Trophoblast cell (in vitro differentiated cells and primary cell): Measurements from ENCODE around the gene HCRTR1.

ENCODE experiments used
- DNase-seq, 2 donors: peaks; one replicate each; pipeline ENCODE4 v3.0.0-alpha.2; 2016
- H2AFZ ChIP-seq: 2 replicates; pipeline ENCODE4 v1.6.1; 2013; ENCODE audit warnings: low read length, moderate library complexity, mild to moderate bottlenecking; ENCODE audit not compliant: insufficient read depth, poor library complexity
- H2AK5ac ChIP-seq: 2 replicates; pipeline ENCODE4 v1.6.1; 2013; ENCODE audit warnings: mild to moderate bottlenecking, low read length
- H2BK120ac ChIP-seq: 2 replicates; pipeline ENCODE4 v1.6.1; 2013; ENCODE audit warnings: low read length, mild to moderate bottlenecking, moderate library complexity; ENCODE audit not compliant: insufficient read depth, poor library complexity
- H2BK12ac ChIP-seq: 2 replicates; pipeline ENCODE4 v1.6.1; 2013; ENCODE audit warnings: mild to moderate bottlenecking, low read length, moderate library complexity
- H2BK5ac ChIP-seq: 2 replicates; pipeline ENCODE4 v1.6.1; 2013; ENCODE audit warnings: low read length, low read depth, moderate library complexity, mild to moderate bottlenecking; ENCODE audit not compliant: poor library complexity
- H3K14ac ChIP-seq: 2 replicates; pipeline ENCODE4 v1.6.1; 2013; ENCODE audit warnings: mild to moderate bottlenecking, low read length
- H3K18ac ChIP-seq: 2 replicates; pipeline ENCODE4 v1.6.1; 2013; ENCODE audit warnings: mild to moderate bottlenecking, low read length
- H3K23ac ChIP-seq: 2 replicates; pipeline ENCODE4 v1.6.1; 2013; ENCODE audit warnings: low read length
- H3K27ac ChIP-seq: 2 replicates; pipeline ENCODE4 v1.5.1; 2013; ENCODE audit warnings: low read depth, mild to moderate bottlenecking, inconsistent platforms, low read length, moderate library complexity
- H3K27me3 ChIP-seq: 2 replicates; pipeline ENCODE4 v1.6.1; 2013; ENCODE audit warnings: inconsistent platforms, mild to moderate bottlenecking, low read length, moderate library complexity; ENCODE audit not compliant: insufficient read depth
- H3K36me3 ChIP-seq, 2 experiments: 1 replicate in 1 of 2; 2 replicates in 1 of 2; pipeline ENCODE4 v1.6.1; 2013; ENCODE audit warnings: low read length in 2 of 2, mild to moderate bottlenecking in 2 of 2, moderate library complexity in 1 of 2; ENCODE audit not compliant: insufficient read depth in 2 of 2, control insufficient read depth in 1 of 2
- H3K4ac ChIP-seq: 2 replicates; pipeline ENCODE4 v1.6.1; 2013; ENCODE audit warnings: low read depth, mild to moderate bottlenecking, low read length, moderate library complexity
- H3K4me1 ChIP-seq, 2 experiments: 1 replicate in 1 of 2; 2 replicates in 1 of 2; pipeline ENCODE4 v1.6.1; 2013; ENCODE audit warnings: low read length in 2 of 2, mild to moderate bottlenecking in 2 of 2, moderate library complexity in 1 of 2; ENCODE audit not compliant: insufficient read depth in 2 of 2, control insufficient read depth in 1 of 2
- H3K4me2 ChIP-seq: 2 replicates; pipeline ENCODE4 v1.6.1; 2013; ENCODE audit warnings: inconsistent platforms, mild to moderate bottlenecking, low read length, moderate library complexity
- H3K4me3 ChIP-seq: 2 replicates; pipeline ENCODE4 v1.5.1; 2013; ENCODE audit warnings: mild to moderate bottlenecking, low read depth, low read length, inconsistent platforms
- H3K79me1 ChIP-seq: one replicate; pipeline ENCODE4 v1.6.1; 2013; ENCODE audit warnings: low read length
- H3K79me2 ChIP-seq: 2 replicates; pipeline ENCODE4 v1.6.1; 2013; ENCODE audit warnings: low read length, mild to moderate bottlenecking; ENCODE audit not compliant: control insufficient read depth, insufficient read depth, poor library complexity
- H3K9ac ChIP-seq: 2 replicates; pipeline ENCODE4 v1.6.1; 2013; ENCODE audit warnings: mild to moderate bottlenecking, low read length
- H3K9me3 ChIP-seq: 2 replicates; pipeline ENCODE4 v1.6.1; 2013; ENCODE audit warnings: low read depth, mild to moderate bottlenecking, control low read depth, inconsistent platforms, low read length; ENCODE audit not compliant: insufficient read depth
- H4K12ac ChIP-seq: 2 replicates; pipeline ENCODE4 v1.6.1; 2013; ENCODE audit warnings: low read depth, mild to moderate bottlenecking, low read length, moderate library complexity
- H4K8ac ChIP-seq: 2 replicates; pipeline ENCODE4 v1.6.1; 2013; ENCODE audit warnings: low read depth, mild to moderate bottlenecking, low read length, moderate library complexity
- H4K91ac ChIP-seq: one replicate; pipeline ENCODE4 v1.6.1; 2013; ENCODE audit warnings: low read depth, mild to moderate bottlenecking, low read length, moderate library complexity
- WGBS: extraction: QIAGEN DNeasy Blood & Tissue Kit; methylation state at CpG from one replicate; pipeline ENCODE4 v1.1.7; 2013; ENCODE audit warnings: missing lambda C conversion rate; ENCODE audit not compliant: insufficient read length, insufficient coverage; ENCODE audit errors: extremely low coverage; 5-methylcytosine and 5-hydroxymethylcytosine counted together

HCRTR1 gene

GRCh38 chr1:31591425-31592093 lies 25.9 kb upstream of the HCRTR1 start:
- peak overlapping the region; percentile 76 for H2BK120ac ChIP-seq
- DNase-seq: no peak
- peak overlapping the region; percentile 71 for H2BK5ac ChIP-seq
- peak overlapping the region; percentile 49 for H3K18ac ChIP-seq
- H3K4me3 ChIP-seq: no peak overlapping the region
- H3K4me2 ChIP-seq: no peak overlapping the region
- H3K9me3 ChIP-seq: no peaks in the 10 kb centered on the region
- peak overlapping the region; percentile 39 for H3K4ac ChIP-seq
- H2AK5ac ChIP-seq: peak overlapping the region; percentile 73
- peak overlapping the region; percentile 3 for H3K27ac ChIP-seq
- peak overlapping the region; percentile 7 for H4K12ac ChIP-seq
- peaks cover 6% of the 10 kb centered on the region for H3K79me2 ChIP-seq
- H3K9ac ChIP-seq: no peak overlapping the region
- no CpG with 5 or more reads among the region's 11 CpGs for WGBS
- peaks cover 42% of the 10 kb centered on the region for H3K79me1 ChIP-seq
- H4K91ac ChIP-seq: peak overlapping the region; percentile 87
- H3K4me1 ChIP-seq: peaks cover 25 to 36% of the 10 kb centered on the region in 2 experiments
- peak overlapping the region; percentile 14 for H4K8ac ChIP-seq
- H2AFZ ChIP-seq: no peak overlapping the region
- H3K36me3 ChIP-seq: peaks cover 12 to 21% of the 10 kb centered on the region in 2 experiments
- no peaks in the 10 kb centered on the region for H3K27me3 ChIP-seq
- no peak overlapping the region for H3K23ac ChIP-seq
- peak overlapping the region; percentile 95 for H2BK12ac ChIP-seq
- H3K14ac ChIP-seq: peak overlapping the region; percentile 49

DNA sequence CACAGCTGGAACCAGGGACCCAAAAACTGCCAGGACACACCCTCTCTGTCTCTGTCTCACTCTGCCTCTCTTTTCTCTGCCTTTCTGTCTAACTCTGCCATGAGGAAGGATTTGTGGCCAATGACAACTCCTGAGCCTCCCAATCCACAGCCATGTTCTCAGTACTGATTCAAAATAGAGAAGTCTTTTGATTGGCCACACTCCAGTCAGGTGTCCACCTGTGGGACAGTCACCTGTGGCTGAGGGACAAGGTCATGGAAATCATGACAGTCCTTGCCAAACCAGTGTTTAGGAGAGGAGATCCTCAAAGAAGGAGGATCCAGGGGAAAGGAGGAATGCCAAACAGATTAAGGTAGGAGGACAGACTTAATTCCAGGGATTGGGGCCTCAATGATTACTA lies 25.4 kb upstream of the HCRTR1 start:
- peak overlapping the region; percentile 95 for H2BK12ac ChIP-seq
- peak overlapping the region; percentile 49 for H3K18ac ChIP-seq
- no peaks in the 10 kb centered on the region for H3K9me3 ChIP-seq
- no peak overlapping the region for H2AFZ ChIP-seq
- H3K79me2 ChIP-seq: peaks cover 6% of the 10 kb centered on the region
- peak overlapping the region; percentile 87 for H4K91ac ChIP-seq
- peak overlapping the region; percentile 39 for H3K4ac ChIP-seq
- peak overlapping the region; percentile 73 for H2AK5ac ChIP-seq
- no peak overlapping the region for H3K4me3 ChIP-seq
- peaks cover 42% of the 10 kb centered on the region for H3K79me1 ChIP-seq
- no peak overlapping the region for H3K23ac ChIP-seq
- H4K12ac ChIP-seq: no peak overlapping the region
- no peak for DNase-seq
- H2BK5ac ChIP-seq: peak overlapping the region; percentile 58
- peaks cover 6 to 16% of the 10 kb centered on the region in 2 experiments for H3K36me3 ChIP-seq
- H4K8ac ChIP-seq: peak overlapping the region; percentile 14
- H3K4me1 ChIP-seq: peaks cover 25 to 36% of the 10 kb centered on the region in 2 experiments
- no peaks in the 10 kb centered on the region for H3K27me3 ChIP-seq
- H3K14ac ChIP-seq: peak overlapping the region; percentile 49
- H3K27ac ChIP-seq: peak overlapping the region; percentile 3
- no peak overlapping the region for H3K4me2 ChIP-seq
- H3K9ac ChIP-seq: no peak overlapping the region
- peak overlapping the region; percentile 76 for H2BK120ac ChIP-seq

GRCh38 chr1:31593136-31593665 lies 24.3 kb upstream of the HCRTR1 start:
- H3K9ac ChIP-seq: no peak overlapping the region
- H3K4ac ChIP-seq: no peak overlapping the region
- peaks cover 35% of the 10 kb centered on the region for H3K79me1 ChIP-seq
- H2BK120ac ChIP-seq: peak overlapping the region; percentile 29
- peaks cover 21 to 29% of the 10 kb centered on the region in 2 experiments for H3K4me1 ChIP-seq
- no peak overlapping the region for H3K27ac ChIP-seq
- no CpG with 5 or more reads among the region's 5 CpGs for WGBS
- peak overlapping the region; percentile 26 for H2BK5ac ChIP-seq
- H4K12ac ChIP-seq: no peak overlapping the region
- no peak overlapping the region for H4K8ac ChIP-seq
- H3K18ac ChIP-seq: no peak overlapping the region
- H3K23ac ChIP-seq: no peak overlapping the region
- H3K36me3 ChIP-seq: peaks cover 2 to 5% of the 10 kb centered on the region in 2 experiments
- no peak for DNase-seq
- H3K4me3 ChIP-seq: no peak overlapping the region
- peaks cover 6% of the 10 kb centered on the region for H3K79me2 ChIP-seq
- no peaks in the 10 kb centered on the region for H3K9me3 ChIP-seq
- peak overlapping the region; percentile 35 for H2AK5ac ChIP-seq
- H2AFZ ChIP-seq: no peak overlapping the region
- peak overlapping the region; percentile 85 for H2BK12ac ChIP-seq
- H4K91ac ChIP-seq: peak overlapping the region; percentile 64
- no peaks in the 10 kb centered on the region for H3K27me3 ChIP-seq
- no peak overlapping the region for H3K4me2 ChIP-seq
- H3K14ac ChIP-seq: peak overlapping the region; percentile 41

DNA sequence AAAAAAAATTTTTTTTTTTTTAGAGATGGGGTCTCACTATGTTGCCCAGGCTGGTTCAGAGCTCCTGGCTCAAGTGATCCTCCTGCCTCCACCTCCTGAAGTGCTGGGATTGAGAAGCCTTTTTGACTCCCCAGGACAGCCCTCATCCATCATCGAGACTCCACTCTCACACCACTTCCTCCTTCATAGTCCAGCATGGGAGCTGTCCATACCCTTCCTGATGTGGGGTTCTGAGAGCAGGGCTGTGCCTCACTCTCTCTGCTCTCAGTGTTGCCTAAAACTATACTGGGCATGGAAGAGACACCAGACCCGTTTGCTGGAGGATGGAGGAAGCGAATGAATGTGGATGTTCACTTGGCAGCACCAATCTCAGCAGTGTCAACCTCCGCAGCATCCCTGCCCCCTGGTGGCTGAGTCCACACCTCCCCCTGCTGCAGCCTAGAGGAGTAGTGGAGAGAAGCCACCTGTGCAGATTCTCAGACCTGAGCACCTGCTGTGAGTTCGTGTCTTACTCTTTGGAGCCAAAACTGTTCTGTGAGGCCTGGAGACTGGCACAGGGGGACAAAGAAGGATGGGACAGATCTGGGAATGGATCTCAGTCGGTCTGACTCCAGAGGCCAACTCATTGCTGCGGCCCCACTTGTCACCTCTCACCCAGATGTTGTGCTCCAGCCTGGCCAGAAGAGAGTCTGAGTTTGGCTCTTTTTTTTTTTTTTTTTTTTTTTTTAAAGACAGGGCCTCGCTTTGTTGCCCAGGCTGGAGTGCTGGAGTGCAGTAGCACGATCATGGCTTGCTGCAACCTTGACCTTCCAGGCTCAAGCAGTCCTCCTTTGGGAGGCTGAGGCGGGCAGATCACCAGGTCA lies 23.5 kb upstream of the HCRTR1 start:
- Histone ChIP-seq H3K4me1 (peaks cover 14 to 21% of the 10 kb centered on the region in 2 experiments), H3K4ac (no peak overlapping the region), H4K12ac (no peak overlapping the region), H3K36me3 (no peaks in the 10 kb centered on the region), H3K9ac (no peak overlapping the region), H3K23ac (no peak overlapping the region), H3K27ac (no peak overlapping the region), H3K27me3 (no peaks in the 10 kb centered on the region), H3K79me1 (peaks cover 28% of the 10 kb centered on the region), H3K4me2 (no peak overlapping the region), H4K8ac (no peak overlapping the region), H3K9me3 (no peaks in the 10 kb centered on the region), H3K18ac (no peak overlapping the region), H2BK12ac (peak overlapping the region; percentile 95), H4K91ac (peak overlapping the region; percentile 39), H2BK5ac (no peak overlapping the region), H3K4me3 (peak overlapping the region; percentile 25), H2AK5ac (peak overlapping the region; percentile 87), H2AFZ (peak overlapping the region; percentile 72), H3K79me2 (peaks cover 3% of the 10 kb centered on the region), H3K14ac (no peak overlapping the region), H2BK120ac (no peak overlapping the region)
- peak; percentile 70 to 80 for DNase-seq
- WGBS: no CpG with 5 or more reads among the region's 10 CpGs
